GM04503 (cell line): ENCODE results near the gene SLC25A22.
A peak's percentile ranks its signal among the peaks of the same experiment; 100 is the strongest.

ENCODE experiments used
- DNase-seq: peaks from one replicate; pipeline ENCODE4 v3.0.0-alpha.2; 2012; ENCODE audit warnings: low read depth

Gene SLC25A22

GRCh38 chr11:788953-789940, 8.8 kb downstream of the SLC25A22 start:
- DNase-seq, result no peak

- DNase-seq, result no peak
Observed at GRCh38 chr11:788009-788640, 10.0 kb downstream of the SLC25A22 start.

GRCh38 chr11:787084-787675, 10.9 kb downstream of the SLC25A22 start:
- DNase-seq, result no peak

- DNase-seq, result no peak
Observed at GRCh38 chr11:786235-787083, 11.6 kb downstream of the SLC25A22 start.

DNA sequence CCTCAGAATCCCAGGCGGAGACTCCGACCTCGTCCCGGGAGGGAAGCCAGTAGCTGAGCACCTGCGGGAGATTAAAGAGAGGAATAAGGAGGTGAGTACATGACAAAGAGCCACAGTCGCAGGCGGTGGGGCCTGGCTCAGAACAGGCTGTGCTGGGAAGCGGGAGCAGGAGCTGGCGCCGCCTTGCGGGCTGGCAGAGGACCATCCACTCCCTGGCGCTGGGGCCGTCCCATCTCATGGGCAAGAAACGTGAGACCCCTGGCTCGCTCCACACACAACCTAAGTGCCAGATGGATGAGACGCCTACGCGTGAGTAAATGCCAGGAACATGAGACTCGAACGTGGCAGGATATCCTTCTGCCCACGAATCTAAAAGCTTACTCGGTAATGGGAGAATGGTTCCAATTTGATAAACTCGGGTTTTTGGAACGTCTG, 14.5 kb downstream of the SLC25A22 start:
- peak; percentile 46 for DNase-seq

DNA sequence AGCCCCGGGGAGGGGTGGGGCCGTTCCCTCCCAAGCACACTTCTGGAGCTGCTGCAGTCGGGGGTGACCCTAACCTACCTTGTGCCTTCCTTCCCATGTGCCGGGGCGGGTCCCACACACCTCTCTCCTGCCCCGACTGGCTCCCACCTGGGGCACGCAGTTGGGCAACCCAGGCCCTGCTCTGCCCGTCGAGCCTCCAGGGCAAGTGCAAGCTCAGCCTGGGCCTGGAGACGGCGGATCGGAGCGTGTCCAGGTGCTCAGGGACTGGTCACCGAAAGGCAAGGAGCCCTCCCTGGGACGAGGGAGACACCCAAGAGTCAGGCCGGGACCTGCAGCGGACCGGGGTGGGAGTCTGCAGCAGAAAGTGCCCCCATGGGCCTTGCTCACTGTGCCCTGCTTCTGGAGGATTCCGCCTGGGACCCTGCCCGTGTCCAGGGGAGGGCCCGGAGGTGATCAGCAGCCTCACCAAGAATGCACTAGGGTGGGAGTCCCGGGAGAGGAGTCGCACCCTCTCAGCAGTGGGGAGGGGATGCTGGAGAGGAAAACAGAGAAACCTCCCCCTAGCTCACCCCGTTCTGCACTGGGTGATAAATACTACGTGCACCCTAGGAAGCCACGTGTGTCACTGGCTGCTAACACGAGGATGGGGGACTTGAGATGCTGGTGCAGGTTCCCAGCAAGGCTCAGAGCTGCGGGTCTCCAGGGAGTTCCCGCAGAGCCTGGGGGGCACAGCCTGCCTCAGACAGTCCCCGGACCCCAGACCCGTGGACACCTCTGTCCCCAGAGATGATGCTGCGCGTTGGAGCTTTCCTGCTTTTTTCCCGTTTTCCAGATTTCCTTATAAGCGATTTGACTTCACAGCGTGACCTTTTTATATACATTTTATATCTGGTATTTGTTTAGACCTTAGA, 15.6 kb downstream of the SLC25A22 start:
- DNase-seq, result no peak

DNA sequence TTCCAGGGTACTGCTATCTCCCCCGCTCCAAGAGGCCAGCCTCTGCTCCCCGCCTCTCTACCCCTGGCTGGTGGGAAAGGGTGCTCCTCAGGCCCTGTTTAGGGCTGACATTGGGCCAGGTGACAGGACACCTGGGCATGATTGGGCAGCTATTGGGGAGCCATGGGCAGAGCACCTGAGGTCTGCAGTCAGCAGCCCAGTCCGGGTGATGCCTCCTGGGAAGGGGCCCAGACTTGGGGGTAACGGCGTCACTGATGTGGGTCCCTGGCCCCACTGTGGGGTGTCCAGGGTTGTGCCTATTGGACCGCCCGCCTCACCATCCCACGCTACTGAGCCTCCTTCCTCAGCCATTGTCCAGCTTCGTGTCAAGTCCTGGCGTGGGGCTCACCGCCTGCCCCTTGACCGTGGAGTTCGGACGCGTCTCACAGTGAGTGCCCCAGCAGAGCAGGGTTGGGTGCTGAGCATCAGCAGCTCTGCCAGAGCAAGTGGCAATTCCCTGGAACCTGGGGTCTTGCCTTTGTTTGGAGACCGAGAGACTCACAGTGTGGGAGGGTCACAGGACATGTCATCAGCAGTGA, 18.0 kb downstream of the SLC25A22 start:
- no peak for DNase-seq

DNA sequence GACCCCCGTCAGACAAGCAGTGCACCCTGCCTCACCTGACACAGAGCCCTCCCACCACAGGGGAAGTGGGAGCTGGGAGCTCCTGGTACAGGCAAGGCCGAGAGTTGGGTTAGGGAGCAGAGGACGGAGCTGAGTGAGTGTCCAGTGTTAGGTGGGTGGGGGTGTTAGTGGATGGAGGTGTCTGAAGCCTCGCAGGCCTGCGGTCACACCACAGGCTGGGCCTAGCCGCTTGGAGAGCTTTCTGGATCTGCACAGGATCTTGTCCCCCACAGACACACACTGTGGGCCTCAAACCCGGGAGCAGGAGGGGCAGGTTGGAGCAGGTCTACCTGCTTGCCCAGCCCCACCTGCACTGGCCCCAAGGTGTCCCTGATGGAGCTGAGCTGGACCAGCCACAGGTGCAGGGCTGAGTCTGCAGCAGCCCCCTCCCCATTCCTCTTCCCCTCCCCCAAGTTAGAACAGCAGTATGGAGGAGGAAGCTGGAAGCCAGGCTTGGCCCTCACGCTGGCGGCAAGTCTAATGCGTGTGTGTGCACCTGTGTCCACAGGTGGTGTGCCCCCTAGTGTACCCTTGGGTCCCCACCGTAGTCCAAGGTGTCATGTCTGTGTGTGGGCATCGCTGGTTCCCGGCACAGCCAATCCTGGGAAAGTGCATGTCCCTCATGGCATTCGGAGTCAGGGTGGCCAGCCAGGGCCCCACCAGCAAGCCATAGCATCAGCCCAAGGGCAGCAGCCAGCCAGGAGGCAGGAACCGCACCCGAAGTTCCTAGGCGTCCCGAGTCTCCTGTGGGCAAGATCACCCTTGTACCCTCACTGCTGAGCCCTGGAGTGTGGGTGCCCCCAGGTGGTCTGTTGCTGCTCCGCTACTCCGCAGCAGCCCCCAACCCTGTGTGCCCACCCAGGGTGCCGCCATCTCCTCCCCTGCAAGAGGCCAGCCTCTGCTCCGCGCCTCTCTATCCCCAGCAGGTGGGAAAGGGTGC, 18.8 kb downstream of the SLC25A22 start:
- DNase-seq, result no peak

DNA sequence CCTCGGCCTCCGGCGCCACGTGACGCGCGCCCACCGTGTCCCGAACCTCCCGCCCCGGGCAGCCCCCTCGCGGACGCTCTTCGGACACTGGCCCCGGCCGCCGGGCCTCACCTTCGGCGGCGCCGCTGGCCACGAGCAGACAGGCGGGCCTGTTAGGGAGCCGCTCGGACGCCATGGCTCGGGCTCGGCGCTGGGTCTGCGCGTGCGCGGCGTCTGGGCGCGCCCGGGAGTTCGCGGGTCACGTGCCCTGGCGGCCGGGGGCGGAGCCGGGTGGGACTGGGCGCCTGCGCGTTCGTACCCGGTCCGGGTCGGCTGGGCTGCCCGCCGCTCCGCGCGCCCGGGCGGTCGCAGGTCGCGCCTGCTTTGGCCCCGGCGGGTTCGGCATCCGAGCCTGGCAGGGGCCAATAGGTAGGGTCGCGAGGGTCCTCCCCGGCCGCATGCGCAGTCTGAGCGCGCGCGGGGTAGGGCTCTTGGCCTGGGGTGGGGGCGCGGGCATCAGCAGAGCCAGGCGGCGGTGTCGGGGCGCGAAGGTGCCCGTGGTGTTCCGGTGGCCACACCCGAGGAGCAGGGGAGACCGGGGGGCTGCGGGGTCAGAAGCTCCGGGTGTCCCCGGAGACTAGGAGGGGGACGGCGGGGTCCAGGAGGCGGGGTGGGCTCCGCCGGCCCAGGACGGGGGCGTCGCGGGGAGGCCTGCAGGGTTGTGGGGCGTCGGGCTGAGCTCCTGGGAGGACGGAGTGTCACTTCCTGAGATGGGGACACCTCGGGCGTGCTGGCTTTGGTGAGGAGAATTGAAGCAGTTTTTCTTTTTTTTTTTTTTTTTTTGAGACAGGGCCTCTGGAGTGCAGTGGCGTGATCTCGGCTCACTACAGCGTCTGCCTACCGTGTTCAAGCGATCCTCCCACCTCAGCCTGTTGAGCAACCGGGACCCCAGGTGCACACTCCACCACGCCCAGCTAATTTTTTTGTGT, 20.5 kb downstream of the SLC25A22 start, which contains the start of gene GATD1:
Gene GATD1 (minus strand): TSS at position 200 of the 968 bp plus-strand sequence. CDS start 25 bp downstream, at position 175.
- peak; percentile 21 for DNase-seq

DNA sequence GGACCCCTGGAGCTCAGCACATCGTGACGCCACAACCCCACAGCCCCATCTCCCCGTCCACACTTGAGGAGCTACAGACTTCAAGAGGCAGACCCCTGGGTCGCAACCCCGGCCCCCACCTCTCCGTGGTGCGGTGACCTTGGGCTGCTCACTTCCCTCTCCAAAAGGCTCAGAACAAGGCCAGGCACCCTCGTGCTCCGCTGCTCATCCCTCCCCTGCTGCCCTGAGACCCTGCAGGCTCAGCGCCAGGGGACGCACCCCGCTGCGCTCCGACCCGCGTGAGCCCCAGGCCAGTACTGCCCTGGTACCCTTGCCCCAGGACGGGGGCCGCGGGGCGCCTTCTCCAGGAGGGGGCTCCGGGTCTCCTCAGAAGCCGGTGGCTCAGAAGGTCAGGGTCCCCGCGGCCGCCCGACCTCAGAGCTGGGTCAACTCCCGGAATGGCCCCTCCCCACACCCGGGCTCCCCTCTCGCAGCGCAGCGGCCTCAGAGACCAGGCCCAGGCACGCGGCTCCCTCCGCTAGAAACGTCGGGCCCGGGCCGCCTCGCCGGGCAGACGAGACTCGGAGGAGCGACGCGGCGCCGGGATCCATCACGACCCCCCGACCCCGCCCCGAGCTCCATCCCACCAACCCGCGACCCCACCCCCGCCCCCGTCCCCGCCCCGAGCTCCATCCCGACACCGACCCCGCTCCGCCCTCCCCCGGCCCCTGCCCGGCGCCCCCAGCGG, 21.4 kb downstream of the SLC25A22 start:
- DNase-seq, result no peak

DNA sequence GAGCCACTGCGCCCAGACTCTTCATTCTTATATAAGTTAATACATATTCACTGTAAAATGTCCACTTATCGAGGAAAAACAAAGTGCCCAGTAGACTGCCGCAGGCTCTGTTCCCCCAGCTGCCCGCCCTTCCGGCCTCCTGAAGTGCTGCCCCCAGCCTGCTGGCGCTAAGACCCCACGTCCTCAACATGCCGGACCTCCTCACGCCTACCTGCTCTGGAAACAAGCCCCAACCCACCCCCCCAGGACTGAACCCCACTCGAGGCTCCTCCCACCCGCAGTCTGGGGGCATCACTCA, 21.9 kb downstream of the SLC25A22 start:
- no peak for DNase-seq

DNA sequence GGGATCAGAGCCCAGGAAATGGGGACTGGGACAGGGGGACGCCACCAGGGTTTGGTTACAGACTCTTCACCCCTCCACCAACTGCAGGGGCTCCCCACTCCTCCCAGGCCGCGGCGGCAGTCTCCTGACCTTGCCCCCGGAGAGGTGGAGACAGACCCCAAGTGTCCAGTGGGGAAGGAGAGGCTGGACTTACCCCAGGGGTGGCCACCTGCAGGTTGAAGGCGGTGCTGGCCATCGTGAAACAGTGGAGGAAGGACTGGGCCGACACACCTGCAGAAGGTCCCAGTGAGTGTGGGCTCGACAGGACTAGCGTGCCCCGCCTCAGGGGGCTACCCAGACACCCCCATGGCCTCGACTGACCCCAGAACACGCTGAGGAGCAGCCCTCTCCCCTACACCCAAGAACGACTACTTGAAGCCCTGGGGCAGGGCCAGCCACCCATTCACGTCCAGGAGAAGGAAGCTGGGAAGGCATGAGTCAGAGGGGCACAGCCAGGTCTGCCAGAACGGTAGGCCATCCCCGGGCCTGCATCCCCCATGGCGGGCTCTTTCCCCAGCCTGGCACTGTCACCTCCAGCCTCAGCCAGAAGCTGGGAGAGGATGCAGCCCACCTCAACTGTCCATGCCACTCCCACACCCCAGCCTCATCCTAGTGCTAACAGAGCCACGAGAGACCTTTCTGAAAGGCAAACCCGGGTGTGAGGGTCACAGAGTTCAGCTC, 23.0 kb downstream of the SLC25A22 start:
- no peak for DNase-seq

DNA sequence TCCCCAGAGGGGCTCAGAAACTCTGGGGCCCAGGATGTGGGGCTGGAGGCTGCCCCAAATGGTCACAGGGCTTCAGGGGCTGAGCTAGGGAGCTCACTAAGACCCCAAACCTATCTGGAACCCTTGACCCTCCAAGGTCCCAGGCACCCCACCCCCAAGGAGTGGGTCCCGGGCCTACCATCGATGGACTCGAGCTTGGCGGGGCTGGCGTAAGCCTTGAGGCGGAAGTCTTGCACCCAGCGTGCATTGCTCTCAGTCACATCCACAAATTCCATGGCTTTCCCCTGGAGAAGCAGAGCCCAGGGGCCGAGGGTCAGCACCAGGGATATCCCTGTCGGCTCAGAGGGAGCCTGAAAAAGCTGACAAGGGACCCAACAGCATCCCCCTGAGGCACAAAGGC, 24.3 kb downstream of the SLC25A22 start:
- no peak for DNase-seq

GRCh38 chr11:773425-773824, 24.7 kb downstream of the SLC25A22 start:
- no peak for DNase-seq

DNA sequence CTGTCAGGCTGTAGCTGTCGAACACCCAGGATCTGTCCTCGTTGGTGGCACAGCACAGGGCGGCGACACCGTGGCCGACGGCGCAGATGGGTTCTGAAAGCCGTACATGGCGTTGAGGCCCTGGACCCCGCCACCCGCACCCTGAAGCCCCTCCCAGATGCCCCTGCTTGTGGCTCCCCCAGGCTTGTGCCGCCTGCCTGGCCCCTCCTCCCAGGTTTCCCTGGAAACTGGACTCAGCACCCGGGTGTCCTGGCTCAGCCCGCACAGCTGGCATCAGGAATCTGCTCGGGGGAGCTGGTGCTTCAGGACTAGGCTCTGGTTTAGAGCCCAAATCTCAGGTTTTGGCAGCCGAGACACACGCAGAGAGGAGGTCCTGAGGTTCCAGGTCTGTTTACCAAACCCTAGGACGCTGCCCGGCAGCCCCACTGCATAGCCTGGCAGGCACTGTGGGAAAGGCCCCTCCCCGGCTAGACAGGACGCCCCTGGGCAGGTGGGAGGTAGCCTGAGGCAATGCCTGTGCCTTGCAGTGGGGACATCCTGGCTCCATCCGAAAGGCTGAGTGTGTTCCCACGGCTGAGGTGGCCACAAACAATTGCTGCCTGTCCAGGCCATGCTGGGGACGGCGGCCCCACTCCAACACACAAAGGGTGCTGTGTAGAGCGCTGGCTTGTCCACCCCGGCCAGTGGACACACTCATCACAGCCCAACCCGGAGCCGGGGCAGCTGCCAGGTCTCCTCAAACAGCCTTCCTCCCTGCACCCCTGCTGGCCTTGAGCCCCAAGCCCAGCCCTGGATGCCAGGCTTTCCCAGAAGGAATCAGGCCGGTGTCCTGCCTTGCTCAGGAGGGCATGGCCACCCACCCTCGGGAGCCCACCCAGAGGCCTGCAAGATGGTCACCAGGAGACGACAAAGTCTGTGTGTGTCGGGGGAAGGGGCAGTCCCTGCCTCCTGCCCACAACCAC, 25.4 kb downstream of the SLC25A22 start:
- no peak for DNase-seq
